ENCODE results near the gene TGIF2. TPM values are rescaled to one million over a fixed set of nuclear protein-coding genes. Genes with fewer than 3 reads are reported as not detected.

Gene TGIF2
- total RNA-seq, 1 experiment from 2014 or later: 81.7 TPM

DNA sequence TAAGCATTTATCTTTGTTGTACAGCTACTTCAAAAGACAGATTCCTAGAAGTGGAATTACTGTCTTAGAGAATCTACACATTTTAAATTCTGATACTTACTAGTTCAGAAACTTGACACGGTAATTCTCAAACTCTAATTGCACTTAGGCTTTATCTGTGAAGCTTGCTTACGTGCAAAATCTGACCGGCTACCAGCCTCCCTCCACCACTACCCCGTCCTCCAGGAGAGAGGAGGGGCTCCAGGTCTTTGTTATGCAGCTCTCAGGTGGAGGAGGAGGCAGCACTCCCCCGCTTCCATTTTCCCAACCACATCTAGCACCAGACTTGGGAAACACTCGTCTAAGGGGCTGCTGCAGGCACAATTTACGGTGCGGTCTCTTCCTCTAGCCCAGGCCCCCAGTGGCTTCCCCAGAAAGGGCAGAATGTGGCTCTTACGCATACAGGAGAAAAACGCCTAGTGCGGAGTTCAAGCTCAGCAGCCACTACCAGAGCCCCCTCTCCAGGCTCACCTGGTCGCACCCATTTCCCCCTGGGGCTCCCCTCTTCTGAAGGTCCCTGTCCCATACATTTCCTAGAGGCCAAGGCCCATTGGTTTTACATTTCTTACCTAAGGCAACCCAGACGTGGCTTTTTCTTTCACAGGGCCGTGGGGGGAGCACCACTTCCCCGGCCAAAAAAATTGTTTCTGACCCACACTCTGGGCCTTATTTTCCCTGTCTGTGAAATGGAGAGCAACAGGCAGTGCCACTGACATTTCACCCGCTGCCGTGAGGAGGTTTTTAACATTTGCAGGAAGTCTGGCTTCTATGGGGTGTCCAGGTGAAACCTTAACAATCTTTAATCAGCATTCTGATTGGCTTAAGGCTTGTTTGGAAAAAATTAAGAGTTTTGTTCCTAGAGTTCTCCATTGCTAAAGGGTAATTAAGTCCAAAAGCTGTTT lies 1.6 kb upstream of the TGIF2 start:
- Histone ChIP-seq H3K27me3 (ENCODE audit: insufficient read depth, low read length) (no peaks in the 10 kb centered on the region), H4K20me1 (ENCODE audit: control insufficient read depth, insufficient read depth, insufficient read length) (no peaks in the 10 kb centered on the region), H3K18ac (ENCODE audit: insufficient read length, low read depth, low read length) (peak overlapping the region; percentile 37), H3K14ac (ENCODE audit: insufficient read depth, low read length) (peak overlapping the region; percentile 66; the same call in 1 of the 2 replicates), H3T11ph (ENCODE audit: low read length) (no peak overlapping the region), H4K8ac (replicated peaks; ENCODE audit: insufficient read length, low read depth, low read length) (no peak overlapping the region), H3K56ac (ENCODE audit: insufficient read length, low read depth, low read length) (no peak overlapping the region), H3K27ac (ENCODE audit: insufficient read length, low read depth, low read length) (peak overlapping the region; percentile 10), H2BK15ac (ENCODE audit: low read depth, low read length) (no peak overlapping the region), H3K23me2 (ENCODE audit: insufficient read length, low read depth, low read length, poor library complexity, severe bottlenecking) (peaks cover 30% of the 10 kb centered on the region), H3K79me2 (ENCODE audit: insufficient read depth, low read length) (peaks cover 6% of the 10 kb centered on the region; the same call in 1 of the 2 replicates), H2AK5ac (ENCODE audit: insufficient read length, low read length) (no peak overlapping the region), H2BK20ac (ENCODE audit: low read depth, low read length, poor library complexity, severe bottlenecking) (no peak overlapping the region), H3K4me1 (ENCODE audit: insufficient read depth, low read length) (peaks cover 8% of the 10 kb centered on the region), H3K4ac (ENCODE audit: low read depth, low read length) (no peak overlapping the region; the same call in 1 of the 2 replicates), H2AFZ (ENCODE audit: low read length) (no peak overlapping the region), H2BK120ac (ENCODE audit: low read depth, low read length, poor library complexity, severe bottlenecking) (no peak overlapping the region), H3K9me3 (ENCODE audit: control insufficient read depth, low read depth, low read length) (no peaks in the 10 kb centered on the region), H3K4me2 (ENCODE audit: insufficient read depth, insufficient read length, low read length) (peak overlapping the region; percentile 52), H3K23ac (ENCODE audit: insufficient read length, low read depth, low read length) (no peak overlapping the region), H2BK5ac (ENCODE audit: insufficient read length, low read length) (no peak overlapping the region), H2BK12ac (ENCODE audit: insufficient read length, low read depth, low read length) (peak overlapping the region; percentile 56), H3K79me1 (ENCODE audit: insufficient read depth, low read depth, low read length, poor library complexity, severe bottlenecking) (no peaks in the 10 kb centered on the region), H4K91ac (ENCODE audit: insufficient read length, low read depth, low read length) (peak overlapping the region; percentile 37), H4K5ac (ENCODE audit: insufficient read length, low read depth, low read length) (no peak overlapping the region), H3K9ac (ENCODE audit: extremely low read depth, insufficient read length, low read length) (peak overlapping the region; percentile 63)
- Mint-ChIP-seq H3K9me3 (no peaks in the 10 kb centered on the region; a peak in 1 of 5 replicates), H3K4me3 (peak overlapping the region; percentile 76 to 77), H3K4me1 (peaks cover 56% of the 10 kb centered on the region in 2 experiments), H3K36me3 (ENCODE audit: insufficient read depth in 1 of 3, low read depth in 3 of 3) (peaks cover 1 to 15% (median 11%) of the 10 kb centered on the region in 3 experiments; a peak in 6 of 7 replicates), H3K27ac (peak overlapping the region; percentile 98 to 99 (median 99)), H3K27me3 (ENCODE audit: low read depth) (no peaks in the 10 kb centered on the region)
- DNase-seq: peak; percentile 91
- peak; percentile 22; the same call in 1 of the 3 replicates for TF ChIP-seq CTCF (conservative IDR thresholded peaks at IDR 0.05)
- WGBS (ENCODE audit: extremely low coverage, insufficient read length, low lambda C conversion rate): no CpG with 5 or more reads among the region's 17 CpGs
